Mesenchymal stem cell (in vitro differentiated cells and primary cell): ENCODE data around the gene CCDC9B.
A peak's percentile ranks its signal among the peaks of the same experiment; 100 is the strongest.

Experiments
- DNase-seq: peaks from one replicate; pipeline ENCODE4 v3.0.0-alpha.2; 2013
- H2AFZ ChIP-seq: one replicate; pipeline ENCODE4 v1.6.1; 2013; ENCODE audit warnings: low read depth, mild to moderate bottlenecking, control low read depth, inconsistent platforms, low read length, moderate library complexity
- H2AK5ac ChIP-seq: 2 replicates; pipeline ENCODE4 v1.6.1; 2013; ENCODE audit warnings: low read length, moderate library complexity, mild to moderate bottlenecking, inconsistent platforms; ENCODE audit not compliant: severe bottlenecking
- H2BK120ac ChIP-seq: one replicate; pipeline ENCODE4 v1.6.1; 2013; ENCODE audit warnings: low read depth, mild to moderate bottlenecking, inconsistent platforms, low read length, moderate library complexity
- H2BK12ac ChIP-seq, 2 experiments: one replicate each; pipeline ENCODE4 v1.6.1; 2013; ENCODE audit warnings: inconsistent platforms in 2 of 2, low read length in 2 of 2, mild to moderate bottlenecking in 2 of 2, moderate library complexity in 2 of 2, control low read depth in 1 of 2
- H2BK15ac ChIP-seq: one replicate; pipeline ENCODE4 v1.6.1; 2013; ENCODE audit warnings: mild to moderate bottlenecking, low read depth, inconsistent platforms; ENCODE audit not compliant: poor library complexity, severe bottlenecking
- H2BK5ac ChIP-seq: 2 replicates; pipeline ENCODE4 v1.6.1; 2013; ENCODE audit warnings: low read depth, mild to moderate bottlenecking, low read length, control low read depth, inconsistent platforms; ENCODE audit not compliant: poor library complexity, severe bottlenecking
- H3K14ac ChIP-seq, 2 experiments: one replicate each; pipeline ENCODE4 v1.6.1; 2013; ENCODE audit warnings: inconsistent platforms in 2 of 2, low read length in 2 of 2, control low read depth in 1 of 2, mild to moderate bottlenecking in 1 of 2, moderate library complexity in 1 of 2
- H3K18ac ChIP-seq, 2 experiments: one replicate each; pipeline ENCODE4 v1.6.1; 2013; ENCODE audit warnings: inconsistent platforms in 2 of 2, low read length in 2 of 2, control low read depth in 1 of 2, low read depth in 1 of 2, mild to moderate bottlenecking in 1 of 2
- H3K23ac ChIP-seq, 2 experiments: one replicate each; pipeline ENCODE4 v1.6.1; 2013; ENCODE audit warnings: inconsistent platforms in 2 of 2, low read length in 2 of 2, mild to moderate bottlenecking in 2 of 2, moderate library complexity in 2 of 2, control low read depth in 1 of 2
- H3K27ac ChIP-seq: 2 replicates; pipeline ENCODE4 v1.5.1; 2013; ENCODE audit warnings: mild to moderate bottlenecking, moderate library complexity, low read length, control low read depth, inconsistent platforms; ENCODE audit not compliant: poor library complexity, severe bottlenecking
- H3K27me3 ChIP-seq, 2 experiments: 2 replicates each; pipeline versions ENCODE4 v1.6.1 to v1.7.0; 2013; ENCODE audit warnings: low read length in 2 of 2, mild to moderate bottlenecking in 2 of 2, moderate library complexity in 2 of 2, control low read depth in 1 of 2, inconsistent platforms in 1 of 2; ENCODE audit not compliant: control insufficient read depth in 1 of 2, insufficient read depth in 1 of 2
- H3K36me3 ChIP-seq, 2 experiments: 2 replicates each; pipeline versions ENCODE4 v1.6.1 to v1.7.0; 2013; ENCODE audit warnings: low read length in 2 of 2, control low read depth in 1 of 2, inconsistent platforms in 1 of 2, low read depth in 1 of 2, mild to moderate bottlenecking in 1 of 2; ENCODE audit not compliant: insufficient read depth in 2 of 2, control insufficient read depth in 1 of 2
- H3K4ac ChIP-seq, 2 experiments: one replicate each; pipeline ENCODE4 v1.6.1; 2013; ENCODE audit warnings: inconsistent platforms in 2 of 2, low read length in 2 of 2, mild to moderate bottlenecking in 2 of 2, moderate library complexity in 2 of 2, control low read depth in 1 of 2, low read depth in 1 of 2
- H3K4me1 ChIP-seq: 2 replicates; pipeline ENCODE4 v1.6.1; 2013; ENCODE audit warnings: low read depth, low read length, control low read depth; ENCODE audit not compliant: control insufficient read depth, insufficient read depth
- H3K4me2 ChIP-seq: 2 replicates; pipeline ENCODE4 v1.6.1; 2013; ENCODE audit warnings: low read length, mild to moderate bottlenecking, inconsistent platforms; ENCODE audit not compliant: poor library complexity, severe bottlenecking
- H3K4me3 ChIP-seq, 2 experiments: 2 replicates each; pipeline versions ENCODE4 v1.5.1 to v1.7.0; 2013; ENCODE audit warnings: low read length in 2 of 2, mild to moderate bottlenecking in 2 of 2, control low read depth in 1 of 2, low read depth in 1 of 2; ENCODE audit not compliant: insufficient read depth in 1 of 2
- H3K79me1 ChIP-seq: replicated peaks from 2 replicates; pipeline ENCODE4 v1.6.1; 2013; ENCODE audit warnings: mild to moderate bottlenecking, control low read depth, low read length, inconsistent platforms; ENCODE audit not compliant: poor library complexity, severe bottlenecking
- H3K9ac ChIP-seq: 2 replicates; pipeline ENCODE4 v1.7.0; 2013; ENCODE audit warnings: mild to moderate bottlenecking, low read length, moderate library complexity
- H3K9me3 ChIP-seq: 2 replicates; pipeline ENCODE4 v1.7.0; 2013; ENCODE audit warnings: mild to moderate bottlenecking, low read length; ENCODE audit not compliant: control insufficient read depth
- H4K8ac ChIP-seq: one replicate; pipeline ENCODE4 v1.6.1; 2013; ENCODE audit warnings: inconsistent platforms, mild to moderate bottlenecking, low read length, moderate library complexity
- H4K91ac ChIP-seq: one replicate; pipeline ENCODE4 v1.6.1; 2013; ENCODE audit warnings: mild to moderate bottlenecking, low read length, inconsistent platforms
- WGBS: methylation state at CpG from one replicate; pipeline ENCODE4 v1.1.7; 2013; ENCODE audit warnings: mixed read lengths; 5-methylcytosine and 5-hydroxymethylcytosine counted together

The CCDC9B gene

DNA sequence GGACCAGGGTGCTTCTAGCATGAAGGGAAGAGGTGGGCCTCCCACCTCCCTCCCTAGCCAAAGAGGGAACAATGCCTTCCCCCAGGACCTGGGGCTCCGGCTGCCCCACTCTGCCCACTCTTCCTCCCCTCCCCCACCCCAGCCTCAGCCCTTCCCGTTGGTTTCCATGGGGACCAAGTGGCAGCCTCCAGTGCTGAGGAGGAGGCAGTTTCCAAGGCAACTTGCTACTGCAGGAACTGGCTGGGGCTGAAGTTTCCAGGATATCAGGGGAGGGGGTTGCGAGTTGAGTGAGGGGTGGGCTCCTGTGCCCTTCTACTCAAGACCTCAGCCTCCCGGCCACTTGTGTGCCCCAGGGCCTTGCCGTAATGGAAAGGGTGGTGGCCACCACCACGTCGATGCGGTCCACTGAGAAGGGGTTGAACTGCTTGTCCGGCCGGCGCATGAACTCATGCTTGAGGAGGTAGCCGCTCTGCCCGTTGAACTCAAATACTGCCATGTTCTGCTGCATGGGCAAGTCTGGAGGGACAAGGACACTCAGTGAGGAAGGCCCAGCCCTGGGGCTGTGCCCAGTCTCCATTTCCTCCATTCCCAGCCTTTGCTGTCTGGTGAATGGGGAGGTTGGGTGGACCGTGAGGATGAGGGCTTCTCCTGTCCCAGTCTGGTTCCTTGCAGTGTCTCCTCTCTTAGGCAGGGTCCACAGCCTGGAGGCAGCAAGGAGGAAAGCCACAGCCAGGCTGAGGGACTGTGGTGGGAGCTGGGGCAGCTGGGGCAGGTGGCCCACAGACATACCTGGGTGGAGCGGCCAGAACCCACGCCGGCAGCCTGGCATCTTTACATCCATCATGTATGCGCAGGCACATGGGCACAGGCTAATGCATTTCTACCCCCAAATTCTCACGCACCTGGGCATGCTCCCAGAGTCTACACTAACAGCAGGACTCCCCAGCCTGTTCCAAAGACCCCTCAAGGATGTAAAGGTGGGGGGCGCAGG lies 46.5 kb downstream of the CCDC9B start:
- H3K27ac ChIP-seq: no peak overlapping the region
- peaks cover 74 to 90% of the 10 kb centered on the region in 2 experiments for H3K27me3 ChIP-seq

DNA sequence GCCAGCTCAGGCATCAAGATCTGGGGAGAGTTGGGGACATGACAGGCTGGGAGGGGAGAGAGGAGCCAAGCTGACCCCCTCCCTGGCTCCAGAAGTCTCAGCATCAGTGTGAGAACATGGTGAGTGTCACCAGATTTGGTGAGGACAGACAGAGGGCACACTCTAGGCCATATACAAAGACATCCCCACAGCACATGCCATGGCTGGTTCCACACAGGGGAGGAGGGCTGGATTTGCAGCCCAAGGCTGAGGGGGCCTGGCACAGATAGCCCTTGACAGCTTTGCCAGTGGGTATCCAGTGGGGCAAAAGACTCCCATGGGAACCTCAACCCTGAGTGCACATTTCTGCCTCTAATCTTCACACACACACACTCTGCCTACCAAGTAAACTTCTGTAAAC lies 47.7 kb downstream of the CCDC9B start:
- H2AFZ ChIP-seq: no peak overlapping the region
- H2BK5ac ChIP-seq: no peak overlapping the region
- H3K14ac ChIP-seq: no peak overlapping the region
- no peak overlapping the region for H2AK5ac ChIP-seq
- no peak overlapping the region for H3K9ac ChIP-seq
- no peak overlapping the region for H3K18ac ChIP-seq
- no peaks in the 10 kb centered on the region for H3K36me3 ChIP-seq
- no peak overlapping the region for H3K4me2 ChIP-seq
- H3K9me3 ChIP-seq: no peaks in the 10 kb centered on the region
- H3K4me1 ChIP-seq: peaks cover 19% of the 10 kb centered on the region
- H4K8ac ChIP-seq: no peak overlapping the region
- H3K4ac ChIP-seq: no peak overlapping the region
- H2BK12ac ChIP-seq: peak overlapping the region in 1 of 2 experiments; percentile 15
- H3K4me3 ChIP-seq: no peak overlapping the region
- H3K27me3 ChIP-seq: peaks cover 75 to 87% of the 10 kb centered on the region in 2 experiments
- DNase-seq: no peak
- no peak overlapping the region for H3K23ac ChIP-seq
- no peak overlapping the region for H3K27ac ChIP-seq
- H4K91ac ChIP-seq: no peak overlapping the region
- H2BK120ac ChIP-seq: no peak overlapping the region
- H3K79me1 ChIP-seq: no peaks in the 10 kb centered on the region
- H2BK15ac ChIP-seq: no peak overlapping the region

More for the DNA sequence above, 46.5 kb downstream of the CCDC9B start:
- Histone ChIP-seq H3K9ac (no peak overlapping the region), H4K91ac (no peak overlapping the region), H2BK12ac (no peak overlapping the region), H3K14ac (no peak overlapping the region), H2BK5ac (no peak overlapping the region), H3K18ac (no peak overlapping the region), H2BK15ac (no peak overlapping the region), H3K9me3 (no peaks in the 10 kb centered on the region), H3K79me1 (no peaks in the 10 kb centered on the region), H3K4me1 (peaks cover 19% of the 10 kb centered on the region), H4K8ac (no peak overlapping the region), H2BK120ac (no peak overlapping the region), H3K36me3 (no peaks in the 10 kb centered on the region), H3K4me2 (no peak overlapping the region), H3K23ac (peak overlapping the region in 1 of 2 experiments; percentile 11), H3K4ac (no peak overlapping the region), H2AK5ac (no peak overlapping the region), H3K4me3 (no peak overlapping the region), H2AFZ (no peak overlapping the region)
- WGBS: 81% methylated on average over 19 of the region's 20 CpGs
- DNase-seq: no peak

DNA sequence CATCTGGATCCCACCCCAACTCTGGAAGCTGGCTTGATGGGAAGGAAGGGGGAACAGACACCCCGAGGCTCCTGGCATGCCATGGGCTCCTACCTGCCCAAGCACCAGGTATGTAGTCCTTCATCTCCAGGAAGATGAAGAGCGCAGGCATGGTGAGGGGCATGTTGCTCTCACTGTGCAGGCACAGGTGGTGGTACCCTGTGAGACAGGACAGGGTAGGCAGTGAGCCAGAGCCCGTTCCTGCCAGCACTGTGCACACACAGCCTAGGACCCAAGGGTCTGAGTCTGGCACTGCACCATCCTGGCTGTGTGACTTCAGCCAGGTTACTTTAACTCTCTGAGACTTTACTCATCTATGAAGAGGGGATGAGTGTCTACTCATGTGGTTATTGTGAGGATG lies 48.5 kb downstream of the CCDC9B start:
- Histone ChIP-seq H3K9me3 (no peaks in the 10 kb centered on the region), H3K27me3 (peaks cover 73 to 79% of the 10 kb centered on the region in 2 experiments), H3K4ac (no peak overlapping the region), H3K14ac (no peak overlapping the region), H2BK120ac (no peak overlapping the region), H3K18ac (no peak overlapping the region), H3K4me1 (peaks cover 19% of the 10 kb centered on the region), H2BK15ac (no peak overlapping the region), H2BK12ac (peak overlapping the region in 1 of 2 experiments; percentile 18), H3K9ac (no peak overlapping the region), H3K36me3 (no peaks in the 10 kb centered on the region), H2BK5ac (no peak overlapping the region), H2AK5ac (no peak overlapping the region), H4K8ac (no peak overlapping the region), H4K91ac (no peak overlapping the region), H3K79me1 (no peaks in the 10 kb centered on the region), H3K23ac (no peak overlapping the region), H3K4me3 (no peak overlapping the region), H3K27ac (no peak overlapping the region), H3K4me2 (no peak overlapping the region), H2AFZ (no peak overlapping the region)
- no peak for DNase-seq
- WGBS: 97% methylated on average over 3 of the region's 3 CpGs

DNA sequence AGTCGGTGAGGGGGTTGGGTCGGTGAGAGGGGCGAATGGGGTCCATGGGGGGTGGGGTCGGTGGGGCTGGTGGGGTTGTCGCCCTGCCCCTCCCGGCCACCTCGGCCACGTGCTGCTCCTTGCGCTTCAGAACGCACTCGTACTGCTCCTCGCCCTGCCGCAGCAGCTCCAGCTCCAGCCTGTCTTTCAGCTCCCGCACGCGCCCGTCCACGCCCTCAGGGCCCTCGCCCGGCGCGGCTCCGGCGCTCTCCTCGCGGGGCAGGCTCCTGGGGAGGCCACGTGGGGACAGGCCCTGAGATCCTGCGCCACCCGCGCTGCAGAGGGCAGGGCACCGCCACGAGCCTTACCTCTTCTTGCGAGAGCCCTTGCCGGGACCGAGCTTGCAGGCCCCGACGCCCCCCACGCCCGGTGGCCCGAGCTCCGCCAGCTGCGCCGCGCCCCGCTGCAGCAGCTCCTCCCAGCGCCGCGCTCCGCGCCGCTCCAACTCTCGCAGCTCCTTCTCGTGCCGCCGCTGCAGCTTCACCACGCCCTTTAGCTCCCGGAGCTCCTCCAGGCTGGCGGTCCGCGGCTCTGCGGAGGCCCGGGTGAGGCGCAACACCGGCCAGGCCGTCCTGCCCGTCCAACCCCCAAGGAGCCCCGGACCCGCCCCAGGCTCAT lies 49.7 kb downstream of the CCDC9B start:
- peaks cover 67 to 68% of the 10 kb centered on the region in 2 experiments for H3K27me3 ChIP-seq
- WGBS: 2% methylated on average over 64 of the region's 68 CpGs

More for the DNA sequence above, 49.7 kb downstream of the CCDC9B start:
- Histone ChIP-seq H3K36me3 (no peaks in the 10 kb centered on the region), H2BK15ac (peak overlapping the region; percentile 50), H2AFZ (peak overlapping the region; percentile 80), H3K23ac (peak overlapping the region; percentile 5 to 53), H3K4me1 (peaks cover 24% of the 10 kb centered on the region), H3K4me2 (peak overlapping the region; percentile 94), H2BK5ac (no peak overlapping the region), H3K14ac (peak overlapping the region in 1 of 2 experiments; percentile 93), H4K8ac (peak overlapping the region; percentile 97), H2BK12ac (peak overlapping the region in 1 of 2 experiments; percentile 47), H3K27ac (no peak overlapping the region), H3K18ac (peak overlapping the region; percentile 65 to 98), H4K91ac (peak overlapping the region; percentile 80), H2AK5ac (no peak overlapping the region), H3K4me3 (peak overlapping the region; percentile 47 to 63), H3K9me3 (no peaks in the 10 kb centered on the region), H3K4ac (no peak overlapping the region), H3K9ac (no peak overlapping the region), H3K79me1 (no peaks in the 10 kb centered on the region), H2BK120ac (peak overlapping the region; percentile 36)
- peak; percentile 71 for DNase-seq
